ENCODE measurements around the gene TMEM234. TPM values are rescaled to one million over a fixed set of nuclear protein-coding genes. Genes with fewer than 3 reads are reported as not detected.

Gene TMEM234
- total RNA-seq, 2 donors from 2014 or later: 8.8 to 9.9 TPM

GRCh38 chr1:32205401-32206370, 16.5 kb downstream of the TMEM234 start, which contains the start of gene IQCC:
TSS of gene IQCC (plus strand) at chr1:32205671. CDS start at chr1:32205682, 11 bp downstream.
- ATAC-seq (peak; percentile 76 to 82), DNase-seq (peak; percentile 89)
- intact Hi-C loops (cut with DNase I): no loop called here

- intact Hi-C loops (cut with DNase I): no loop called here
- ATAC-seq: no peak
- no peak for DNase-seq
Measured at GRCh38 chr1:32204943-32205361, 17.2 kb downstream of the TMEM234 start.

GRCh38 chr1:32201011-32201855, 20.9 kb downstream of the TMEM234 start:
- peak; percentile 52 to 61 for ATAC-seq
- intact Hi-C loops (cut with DNase I): no loop called here
- peak; percentile 84 for DNase-seq

DNA sequence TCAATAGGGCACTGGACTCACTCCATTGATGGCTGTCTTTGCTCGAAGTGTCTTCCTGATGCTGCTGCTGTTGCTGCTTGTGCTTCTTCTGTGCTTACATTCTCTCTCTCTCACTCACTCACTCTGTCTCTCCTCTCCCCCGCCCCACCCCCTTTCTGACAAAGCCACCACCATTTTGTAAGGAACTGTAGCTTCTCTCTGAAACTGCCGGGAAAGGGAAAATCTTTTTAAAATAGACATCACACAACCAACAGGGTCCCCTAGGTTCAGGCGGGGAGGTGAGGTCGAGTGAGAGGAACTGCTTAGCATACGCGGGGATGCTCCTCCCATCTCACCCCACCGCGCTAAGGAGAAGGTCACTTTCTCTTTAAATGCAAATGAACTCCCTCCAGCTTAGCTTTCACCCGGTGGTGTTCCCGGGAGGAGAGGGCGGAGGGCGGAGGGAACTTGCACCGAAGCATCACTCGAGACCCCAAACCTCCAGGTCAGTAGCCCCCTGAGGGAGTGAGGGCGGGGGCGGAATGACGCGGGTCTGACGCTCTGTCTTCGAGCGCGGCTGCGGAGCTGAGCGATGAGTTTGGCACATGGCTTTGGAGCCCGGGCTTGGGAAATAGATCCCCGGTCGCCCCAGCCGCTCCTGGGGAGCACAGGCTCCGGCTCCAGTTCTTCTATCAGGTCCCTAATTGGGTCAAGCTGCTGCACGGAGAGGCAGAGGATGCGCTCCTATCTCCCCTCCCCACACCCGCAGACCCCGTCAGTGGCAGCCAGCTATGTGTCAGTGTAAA, 21.7 kb downstream of the TMEM234 start, which contains the start of gene CCDC28B:
TSS of gene CCDC28B (plus strand) at position 370 of the 785 bp plus-strand sequence. CDS start 1,341 bp downstream, outside the sequence.
- ATAC-seq: peak; percentile 61 to 62
- DNase-seq: peak; percentile 86
- intact Hi-C loops (cut with DNase I): no loop called here

DNA sequence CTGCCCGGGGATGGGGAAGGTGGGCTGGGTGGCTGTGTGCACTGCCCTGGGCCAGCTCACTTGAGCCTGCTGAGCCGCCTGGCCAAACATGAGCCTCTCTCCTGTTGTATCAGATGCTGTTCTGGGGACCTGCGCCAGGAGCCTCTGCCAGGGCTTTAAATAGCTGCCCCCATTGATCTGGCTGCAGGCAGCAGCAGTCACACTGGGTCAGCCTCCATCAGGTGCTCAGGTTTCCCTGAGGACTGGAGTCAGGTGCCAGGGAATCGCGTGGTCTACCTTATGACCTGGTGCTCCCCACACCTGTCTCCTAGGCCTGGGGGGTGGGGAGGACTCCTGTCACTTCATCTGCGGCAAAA, 22.5 kb downstream of the TMEM234 start:
- intact Hi-C loops (cut with DNase I): no loop called here
- ATAC-seq (peak; percentile 41 to 48), DNase-seq (peak; percentile 63)

DNA sequence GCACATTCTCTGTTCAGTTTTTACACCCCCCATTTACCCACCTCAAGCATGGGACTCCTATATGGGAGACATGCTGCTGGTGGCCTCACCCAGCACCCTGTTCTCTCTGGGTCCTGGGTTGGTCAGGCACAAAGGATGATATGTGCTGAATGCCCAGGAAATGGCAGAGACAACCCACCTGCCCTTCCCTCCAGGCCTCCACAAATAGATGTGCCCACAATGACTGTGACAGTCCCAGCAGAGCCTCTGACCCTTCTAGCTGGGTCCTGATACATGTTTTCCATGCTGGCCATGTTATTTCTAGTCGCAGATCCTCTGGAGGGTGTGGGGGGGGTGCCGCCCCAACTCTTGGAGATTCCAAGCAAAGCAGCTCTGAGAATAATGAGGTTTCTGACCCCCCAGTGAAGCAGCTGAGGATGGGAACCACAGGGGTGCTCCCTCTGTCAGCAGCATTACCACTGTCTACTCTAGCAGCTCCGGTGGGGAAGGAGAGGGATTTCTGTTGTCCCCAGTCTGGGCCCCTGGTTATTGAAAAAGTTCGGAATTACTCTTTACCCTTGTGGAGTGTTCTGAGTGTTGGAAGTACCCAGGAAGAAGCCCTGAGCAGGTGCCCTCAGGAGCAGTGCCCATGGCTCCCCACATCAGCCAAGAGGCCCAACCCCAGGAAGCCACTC, 23.0 kb downstream of the TMEM234 start:
- no peak for DNase-seq
- intact Hi-C loops (cut with DNase I): no loop called here
- ATAC-seq: no peak

- intact Hi-C loops (cut with DNase I): no loop called here
- no peak for ATAC-seq
- no peak for DNase-seq
Measured at GRCh38 chr1:32198237-32199042, 23.7 kb downstream of the TMEM234 start.

DNA sequence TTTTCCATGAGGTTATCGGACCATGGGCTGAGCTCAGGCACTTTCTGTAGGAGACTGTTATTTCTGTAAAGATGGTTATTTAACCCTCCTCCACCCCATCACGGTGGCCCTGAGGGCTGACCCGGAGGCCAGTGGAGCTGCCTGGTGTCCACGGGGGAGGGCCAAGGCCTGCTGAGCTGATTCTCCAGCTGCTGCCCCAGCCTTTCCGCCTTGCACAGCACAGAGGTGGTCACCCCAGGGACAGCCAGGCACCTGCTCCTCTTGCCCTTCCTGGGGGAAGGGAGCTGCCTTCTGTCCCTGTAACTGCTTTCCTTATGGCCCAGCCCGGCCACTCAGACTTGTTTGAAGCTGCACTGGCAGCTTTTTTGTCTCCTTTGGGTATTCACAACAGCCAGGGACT, 24.3 kb downstream of the TMEM234 start:
- ATAC-seq: no peak
- no peak for DNase-seq
- intact Hi-C loops (cut with DNase I): no loop called here

DNA sequence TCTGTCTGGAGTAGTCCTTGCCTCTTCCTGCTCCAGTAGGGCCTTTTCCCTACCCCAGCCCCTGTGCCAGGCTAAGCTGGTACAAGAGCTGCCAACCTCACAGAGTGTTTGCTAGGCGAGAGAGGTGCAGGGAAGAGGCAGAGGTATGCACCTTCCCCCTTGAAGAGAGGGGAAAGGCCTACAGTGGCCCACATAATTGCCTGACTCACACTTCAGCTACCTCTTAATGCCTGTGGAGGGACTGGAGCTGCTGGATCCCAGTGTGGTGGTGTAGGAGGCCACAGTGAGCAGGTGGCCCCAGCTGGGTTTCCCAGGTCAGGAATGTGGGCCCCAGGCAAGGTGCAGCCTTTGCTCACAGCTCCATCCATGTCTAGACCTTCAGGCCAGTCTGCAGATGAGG, 25.1 kb downstream of the TMEM234 start:
- intact Hi-C loops (cut with DNase I): no loop called here
- no peak for ATAC-seq
- DNase-seq: no peak

GRCh38 chr1:32195972-32196823, 26.0 kb downstream of the TMEM234 start:
- ATAC-seq (no peak), DNase-seq (no peak)
- intact Hi-C loops (cut with DNase I): no loop called here

- intact Hi-C loops (cut with DNase I): no loop called here
- DNase-seq: no peak
Measured at GRCh38 chr1:32195531-32195930, 26.6 kb downstream of the TMEM234 start.

GRCh38 chr1:32194984-32195383, 27.2 kb downstream of the TMEM234 start:
- no peak for ATAC-seq
- intact Hi-C loops (cut with DNase I): no loop called here
- no peak for DNase-seq

More at GRCh38 chr1:32195531-32195930, 26.6 kb downstream of the TMEM234 start:
- ATAC-seq: no peak

DNA sequence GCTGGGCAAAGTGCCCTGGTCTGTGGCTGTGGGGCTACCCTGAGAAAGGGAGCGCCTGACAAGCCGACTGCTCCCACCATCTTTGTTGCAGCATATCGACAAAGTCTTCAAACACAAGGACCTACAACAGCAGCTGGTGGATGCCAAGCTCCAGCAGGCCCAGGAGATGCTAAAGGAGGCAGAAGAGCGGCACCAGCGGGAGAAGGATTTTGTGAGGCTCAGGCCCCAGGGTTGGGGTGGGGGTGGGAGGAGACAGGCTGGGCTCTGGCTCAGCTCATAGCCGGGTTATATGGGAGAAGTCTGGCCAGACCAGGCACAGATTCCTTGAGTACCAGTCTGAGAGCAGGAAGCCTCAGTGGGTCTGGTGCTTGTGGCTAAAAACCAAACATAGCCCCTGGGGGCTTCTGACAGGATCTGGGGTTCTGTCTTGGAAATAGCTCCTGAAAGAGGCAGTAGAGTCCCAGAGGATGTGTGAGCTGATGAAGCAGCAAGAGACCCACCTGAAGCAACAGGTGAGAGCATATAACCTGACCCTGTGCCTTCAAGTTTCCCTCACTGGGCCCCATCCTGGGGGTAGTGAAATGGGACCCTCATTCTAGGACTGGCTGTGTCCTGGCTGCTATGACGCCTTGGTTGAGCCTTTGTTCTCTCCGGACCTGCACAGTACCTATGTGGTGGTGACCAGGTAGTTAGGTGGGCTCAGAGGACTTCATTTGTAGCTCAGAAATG, 29.8 kb downstream of the TMEM234 start:
- intact Hi-C loops (cut with DNase I): no loop called here
- DNase-seq: no peak
- no peak for ATAC-seq

GRCh38 chr1:32187850-32188249, 34.3 kb downstream of the TMEM234 start:
- intact Hi-C loops (cut with DNase I): no loop called here
- DNase-seq (no peak), ATAC-seq (no peak)

GRCh38 chr1:32186491-32186890, 35.7 kb downstream of the TMEM234 start:
- DNase-seq (no peak), ATAC-seq (no peak)
- intact Hi-C loops (cut with DNase I): no loop called here

GRCh38 chr1:32186077-32186476, 36.1 kb downstream of the TMEM234 start:
- DNase-seq: no peak
- intact Hi-C loops (cut with DNase I): no loop called here
- no peak for ATAC-seq

All from left cardiac atrium (tissue), 4 donors.